ENCODE results near the gene PODN.

Gene PODN

GRCh38 chr1:53131590-53131938 lies 69.6 kb downstream of the PODN start:
- DNase-seq (ENCODE audit: low read depth in 2 of 2) = no peak

- DNase-seq (ENCODE audit: low read depth in 2 of 2) = no peak
These were observed 70.2 kb downstream of the PODN start for GRCh38 chr1:53132176-53132575.

- no peak for DNase-seq (ENCODE audit: low read depth in 2 of 2)
These were observed 71.4 kb downstream of the PODN start for GRCh38 chr1:53133261-53134041.

GRCh38 chr1:53134042-53134485 lies 72.1 kb downstream of the PODN start:
- DNase-seq (ENCODE audit: low read depth in 2 of 2) = no peak

Data from fibroblast of skin of left biceps (primary cell).